ENCODE measurements around the gene PLEKHG4B. TPM values are rescaled to one million over a fixed set of nuclear protein-coding genes. Genes with fewer than 3 reads are reported as not detected.

PLEKHG4B gene
- polyA plus RNA-seq, 1 experiment: 1.4 TPM

GRCh38 chr5:169728-170094 lies 77.7 kb downstream of the PLEKHG4B start:
- ChIA-PET POLR2A (interaction anchor here (0.6 to 0.9 kb wide), 3 partner anchors 11 to 209 kb away, joined by 3 to 5 read pairs (median 4); partner anchors contain the start of genes CCDC127 and SDHA), CTCF (interaction anchor here (1.0 to 3.3 kb wide), 2 partner anchors 19 to 91 kb away, joined by 3 to 18 read pairs; no protein-coding TSS in a partner anchor)
- no peak for TF ChIP-seq CTCF (IDR thresholded peaks at IDR 0.05; ENCODE audit: insufficient read depth, low read depth, low read length)
- peaks cover 2% of the 10 kb centered on the region; the same call in 1 of the 2 replicates for H3K36me3 ChIP-seq (ENCODE audit: control insufficient read depth, insufficient read depth, low read length)
- H3K27me3 ChIP-seq (ENCODE audit: control insufficient read depth, insufficient read depth, low read length): 0 out of 2 replicates have a peak, but pooled peaks cover 1% of the 10 kb centered on the region
- no peak overlapping the region for H3K4me3 ChIP-seq (ENCODE audit: low read depth, low read length)
- DNase-seq (ENCODE audit: low read depth): no peak

- H3K4me3 ChIP-seq (ENCODE audit: low read depth, low read length): no peak overlapping the region
- H3K36me3 ChIP-seq (ENCODE audit: control insufficient read depth, insufficient read depth, low read length): peaks cover 2% of the 10 kb centered on the region; the same call in 1 of the 2 replicates
- 0 out of 2 replicates have a peak, but pooled peaks cover 1% of the 10 kb centered on the region for H3K27me3 ChIP-seq (ENCODE audit: control insufficient read depth, insufficient read depth, low read length)
- no peak for TF ChIP-seq CTCF (IDR thresholded peaks at IDR 0.05; ENCODE audit: insufficient read depth, low read depth, low read length)
- DNase-seq (ENCODE audit: low read depth): no peak
- POLR2A ChIA-PET: no interaction called here
- CTCF ChIA-PET: interaction anchor here (1.3 to 3.3 kb wide), 2 partner anchors 17 to 20 kb away, joined by 4 to 18 read pairs; partner anchors contain the start of gene LRRC14B
Observed at GRCh38 chr5:170971-171800, 79.2 kb downstream of the PLEKHG4B start.

GRCh38 chr5:171801-172331 lies 79.9 kb downstream of the PLEKHG4B start:
- no peak overlapping the region for H3K4me3 ChIP-seq (ENCODE audit: low read depth, low read length)
- H3K27me3 ChIP-seq (ENCODE audit: control insufficient read depth, insufficient read depth, low read length): 0 out of 2 replicates have a peak, but pooled peaks cover 1% of the 10 kb centered on the region
- POLR2A ChIA-PET: no interaction called here
- TF ChIP-seq CTCF (IDR thresholded peaks at IDR 0.05; ENCODE audit: insufficient read depth, low read depth, low read length): no peak
- DNase-seq (ENCODE audit: low read depth): no peak
- peaks cover 2% of the 10 kb centered on the region; the same call in 1 of the 2 replicates for H3K36me3 ChIP-seq (ENCODE audit: control insufficient read depth, insufficient read depth, low read length)
- CTCF ChIA-PET: interaction anchor here (3.3 kb wide), 1 partner anchor 17 kb away, joined by 18 read pairs; no protein-coding TSS in a partner anchor

GRCh38 chr5:172421-172820 lies 80.5 kb downstream of the PLEKHG4B start:
- no peak for TF ChIP-seq CTCF (IDR thresholded peaks at IDR 0.05; ENCODE audit: insufficient read depth, low read depth, low read length)
- DNase-seq (ENCODE audit: low read depth): no peak
- CTCF ChIA-PET: no interaction called here
- POLR2A ChIA-PET: no interaction called here
- no peak overlapping the region for H3K4me3 ChIP-seq (ENCODE audit: low read depth, low read length)
- H3K27me3 ChIP-seq (ENCODE audit: control insufficient read depth, insufficient read depth, low read length): 0 out of 2 replicates have a peak, but pooled peaks cover 1% of the 10 kb centered on the region
- H3K36me3 ChIP-seq (ENCODE audit: control insufficient read depth, insufficient read depth, low read length): peaks cover 2% of the 10 kb centered on the region; the same call in 1 of the 2 replicates

- POLR2A ChIA-PET: no interaction called here
- Histone ChIP-seq H3K27me3 (ENCODE audit: control insufficient read depth, insufficient read depth, low read length) (0 out of 2 replicates have a peak, but pooled peaks cover 1% of the 10 kb centered on the region), H3K36me3 (ENCODE audit: control insufficient read depth, insufficient read depth, low read length) (peaks cover 2% of the 10 kb centered on the region; the same call in 1 of the 2 replicates), H3K4me3 (ENCODE audit: low read depth, low read length) (no peak overlapping the region)
- no peak for TF ChIP-seq CTCF (IDR thresholded peaks at IDR 0.05; ENCODE audit: insufficient read depth, low read depth, low read length)
- CTCF ChIA-PET: no interaction called here
- DNase-seq (ENCODE audit: low read depth): no peak
Observed at GRCh38 chr5:172841-173251, 80.9 kb downstream of the PLEKHG4B start.
